OCI-LY7 (cell line): ENCODE data around the gene ELL2. TPM values are rescaled to one million over a fixed set of nuclear protein-coding genes. Genes with fewer than 3 reads are reported as not detected.

ENCODE experiments used
- BruUV-seq: library from RNA; stranded (reverse); fragments of 400-500 nt; replicated peaks from 2 replicates; lab custom pipeline; 2021; lab: Mats Ljungman, UMichigan
- CTCF ChIA-PET: fragments of 300-600 bp; sonication (Branson Sonifier 250); formaldehyde crosslinking; loops from one replicate; lab custom pipeline; 2022; ENCODE audit warnings: antibody characterized with exemption; ENCODE audit not compliant: unreplicated experiment; lab: Charles Lee
- POLR2A ChIA-PET: fragments of 300-600 bp; sonication (Branson Sonifier 250); formaldehyde crosslinking; loops from one replicate; lab custom pipeline; 2022; ENCODE audit warnings: antibody characterized with exemption; lab: Charles Lee
- DNase-seq: peaks from one replicate; pipeline ENCODE4 v3.0.0-alpha.2; 2015; ENCODE audit warnings: low spot score
- H2AFZ ChIP-seq: fragments of 200-600 bp; sonication (generic), shearing (Covaris generic); 2 replicates; pipeline ENCODE4 v1.6.1; 2014; ENCODE audit warnings: mild to moderate bottlenecking, antibody characterized with exemption, low read length, moderate library complexity
- H3K27ac ChIP-seq: fragments of 200-600 bp; sonication (generic); 2 replicates; pipeline ENCODE4 v1.5.1; 2014; ENCODE audit warnings: mixed run types, low read depth, mild to moderate bottlenecking, moderate library complexity, low read length, inconsistent platforms; ENCODE audit not compliant: poor library complexity, severe bottlenecking
- H3K36me3 ChIP-seq: fragments of 200-600 bp; sonication (generic); 2 replicates; pipeline ENCODE4 v1.6.1; 2014; ENCODE audit warnings: mild to moderate bottlenecking, antibody characterized with exemption, low read length, moderate library complexity, mixed read lengths; ENCODE audit not compliant: insufficient read depth
- H3K4me1 ChIP-seq: fragments of 200-600 bp; sonication (generic); 2 replicates; pipeline ENCODE4 v1.5.1; 2014; ENCODE audit warnings: mild to moderate bottlenecking, low read length; ENCODE audit not compliant: insufficient read depth, poor library complexity, severe bottlenecking
- H3K4me2 ChIP-seq: fragments of 200-600 bp; sonication (generic); 2 replicates; pipeline ENCODE4 v1.6.1; 2014; ENCODE audit warnings: mild to moderate bottlenecking, low read length
- H3K4me3 ChIP-seq: fragments of 200-600 bp; sonication (generic); 2 replicates; pipeline ENCODE4 v1.5.1; 2014; ENCODE audit warnings: mild to moderate bottlenecking, low read depth, low read length; ENCODE audit not compliant: poor library complexity, severe bottlenecking
- H3K79me2 ChIP-seq: fragments of 200-600 bp; sonication (generic); 2 replicates; pipeline ENCODE4 v1.6.1; 2016; ENCODE audit warnings: low read depth, mild to moderate bottlenecking, low read length, moderate library complexity, mixed read lengths; ENCODE audit not compliant: insufficient read depth
- H3K9me2 ChIP-seq: fragments of 200-600 bp; sonication (generic); 2 replicates; pipeline ENCODE4 v1.6.1; 2016; ENCODE audit warnings: mild to moderate bottlenecking, low read length, mixed read lengths; ENCODE audit not compliant: insufficient read depth
- H3K9me3 ChIP-seq: fragments of 200-600 bp; sonication (generic); 2 replicates; pipeline ENCODE4 v1.6.1; 2014; ENCODE audit warnings: mild to moderate bottlenecking, mixed run types, low read length, mixed read lengths
- H4K20me1 ChIP-seq: fragments of 200-600 bp; sonication (generic); 2 replicates; pipeline ENCODE4 v1.6.1; 2014; ENCODE audit warnings: mild to moderate bottlenecking, antibody characterized with exemption, low read length, moderate library complexity, mixed read lengths; ENCODE audit not compliant: insufficient read depth
- EZH2phosphoT487 ChIP-seq: fragments of 200-600 bp; sonication (generic); IDR thresholded peaks from 2 replicates; pipeline ENCODE4 v1.6.1; 2018; ENCODE audit warnings: low read depth, borderline replicate concordance, mild to moderate bottlenecking, mixed run types, antibody characterized with exemption, low read length, moderate library complexity, mixed read lengths
- intact Hi-C: fragments of 100-400 bp; cut with micrococcal nuclease; formaldehyde crosslinking; loops from one replicate; pipeline ENCODE4 v1.10.0; 2022; ENCODE audit not compliant: unreplicated experiment
- total RNA-seq, 2 experiments: library from RNA; depleted of rRNA in 1 of 2; stranded (reverse); fragments of >200 nt in 1 of 2; shearing (Covaris generic) in 1 of 2; gene quantifications; 2 replicates each; pipeline ENCODE4 v1.2.3, GENCODE V29; 2014 to 2022
- TF ChIP-seq, protein P1 (sequence below): fragments of 200-600 bp; sonication (generic); conservative IDR thresholded peaks from 2 replicates; pipeline ENCODE4 v1.5.1; 2014; ENCODE audit warnings: mild to moderate bottlenecking, antibody characterized with exemption, low read length, moderate library complexity, mixed read lengths

Gene ELL2
- total RNA-seq, 2 experiments from 2014 or later, result 0.98 to 4.7 TPM

GRCh38 chr5:95953021-95953702, 8.5 kb downstream of the ELL2 start:
- DNase-seq, result no peak
- H3K4me2 ChIP-seq, result no peak overlapping the region
- BruUV-seq, result no TSS peak
- no peaks in the 10 kb centered on the region for H3K4me1 ChIP-seq
- H3K9me3 ChIP-seq, result no peaks in the 10 kb centered on the region
- H2AFZ ChIP-seq, result no peak overlapping the region
- no peaks in the 10 kb centered on the region; the same call in 1 of the 2 replicates for H3K9me2 ChIP-seq
- H3K36me3 ChIP-seq, result no peaks in the 10 kb centered on the region
- TF ChIP-seq EZH2phosphoT487, result no peak
- TF ChIP-seq, protein P1, sequence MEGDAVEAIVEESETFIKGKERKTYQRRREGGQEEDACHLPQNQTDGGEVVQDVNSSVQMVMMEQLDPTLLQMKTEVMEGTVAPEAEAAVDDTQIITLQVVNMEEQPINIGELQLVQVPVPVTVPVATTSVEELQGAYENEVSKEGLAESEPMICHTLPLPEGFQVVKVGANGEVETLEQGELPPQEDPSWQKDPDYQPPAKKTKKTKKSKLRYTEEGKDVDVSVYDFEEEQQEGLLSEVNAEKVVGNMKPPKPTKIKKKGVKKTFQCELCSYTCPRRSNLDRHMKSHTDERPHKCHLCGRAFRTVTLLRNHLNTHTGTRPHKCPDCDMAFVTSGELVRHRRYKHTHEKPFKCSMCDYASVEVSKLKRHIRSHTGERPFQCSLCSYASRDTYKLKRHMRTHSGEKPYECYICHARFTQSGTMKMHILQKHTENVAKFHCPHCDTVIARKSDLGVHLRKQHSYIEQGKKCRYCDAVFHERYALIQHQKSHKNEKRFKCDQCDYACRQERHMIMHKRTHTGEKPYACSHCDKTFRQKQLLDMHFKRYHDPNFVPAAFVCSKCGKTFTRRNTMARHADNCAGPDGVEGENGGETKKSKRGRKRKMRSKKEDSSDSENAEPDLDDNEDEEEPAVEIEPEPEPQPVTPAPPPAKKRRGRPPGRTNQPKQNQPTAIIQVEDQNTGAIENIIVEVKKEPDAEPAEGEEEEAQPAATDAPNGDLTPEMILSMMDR, result no peak
- ChIA-PET POLR2A (interaction anchor here (1.4 kb wide), 2 partner anchors 12 to 17 kb away, joined by 3 to 4 read pairs; no protein-coding TSS in a partner anchor), CTCF (no interaction called here)
- intact Hi-C loops, result loop anchor here (10.0 kb wide), 1 partner anchor 168 kb away; no protein-coding TSS in a partner anchor
- no peaks in the 10 kb centered on the region for H3K79me2 ChIP-seq
- no peak overlapping the region for H3K4me3 ChIP-seq
- no peak overlapping the region for H3K27ac ChIP-seq
- no peaks in the 10 kb centered on the region for H4K20me1 ChIP-seq

- Histone ChIP-seq H3K9me2 (no peaks in the 10 kb centered on the region; the same call in 1 of the 2 replicates), H3K79me2 (no peaks in the 10 kb centered on the region), H3K36me3 (no peaks in the 10 kb centered on the region), H3K9me3 (no peaks in the 10 kb centered on the region), H2AFZ (no peak overlapping the region), H4K20me1 (no peaks in the 10 kb centered on the region), H3K4me1 (no peaks in the 10 kb centered on the region), H3K4me3 (no peak overlapping the region), H3K4me2 (no peak overlapping the region), H3K27ac (no peak overlapping the region)
- ChIA-PET CTCF (no interaction called here), POLR2A (interaction anchor here (1.4 kb wide), 1 partner anchor 11 kb away, joined by 4 read pairs; no protein-coding TSS in a partner anchor)
- no TSS peak for BruUV-seq
- TF ChIP-seq, protein P1, result no peak
- no peak for TF ChIP-seq EZH2phosphoT487
- no peak for DNase-seq
- intact Hi-C loops, result loop anchor here (10.0 kb wide), 1 partner anchor 167 kb away; no protein-coding TSS in a partner anchor
Measured at GRCh38 chr5:95951916-95952315, 9.7 kb downstream of the ELL2 start.

GRCh38 chr5:95949810-95950209, 11.8 kb downstream of the ELL2 start:
- POLR2A ChIA-PET, result interaction anchor here (0.5 to 1.3 kb wide), 4 partner anchors 8 to 203 kb away, joined by 3 read pairs; no protein-coding TSS in a partner anchor
- no peaks in the 10 kb centered on the region; the same call in 1 of the 2 replicates for H3K9me2 ChIP-seq
- DNase-seq, result no peak
- no peaks in the 10 kb centered on the region for H3K36me3 ChIP-seq
- no peak overlapping the region for H3K4me3 ChIP-seq
- CTCF ChIA-PET, result no interaction called here
- no peak overlapping the region for H3K4me2 ChIP-seq
- H3K9me3 ChIP-seq, result no peaks in the 10 kb centered on the region
- no peak overlapping the region for H3K27ac ChIP-seq
- no peak for TF ChIP-seq EZH2phosphoT487
- TF ChIP-seq, protein P1, result no peak
- intact Hi-C loops, result loop anchor here (10.0 kb wide), 1 partner anchor 165 kb away; no protein-coding TSS in a partner anchor
- H4K20me1 ChIP-seq, result no peaks in the 10 kb centered on the region
- no peak overlapping the region for H2AFZ ChIP-seq
- no peaks in the 10 kb centered on the region for H3K4me1 ChIP-seq
- no TSS peak for BruUV-seq
- no peaks in the 10 kb centered on the region for H3K79me2 ChIP-seq
